Measurements from ENCODE around the gene ZNF275. TPM values are rescaled to one million over a fixed set of nuclear protein-coding genes. Genes with fewer than 3 reads are reported as not detected.
"Not testable (repeated sequence)": the region's sequence is repeated elsewhere in the genome, so short reads cannot be mapped to it uniquely, and the experiment has no call there.

ZNF275 gene
- total RNA-seq, 3 donors from 2014 or later = 8.3 to 13.3 (median 12.8) TPM

GRCh38 chrX:153387345-153387744, 53.4 kb downstream of the ZNF275 start:
- Histone ChIP-seq H3K9me3 (no peaks in the 10 kb centered on the region), H3K27ac (no peak overlapping the region), H3K4me3 (no peak overlapping the region), H3K36me3 (no peaks in the 10 kb centered on the region), H3K27me3 (peaks cover 0 to 19% of the 10 kb centered on the region in 2 donors), H3K4me1 (no peaks in the 10 kb centered on the region)
- TF ChIP-seq POLR2AphosphoS5 (IDR thresholded peaks at IDR 0.05) = no peak
- no peak for TF ChIP-seq POLR2A (IDR thresholded peaks at IDR 0.05)
- TF ChIP-seq, protein P1, sequence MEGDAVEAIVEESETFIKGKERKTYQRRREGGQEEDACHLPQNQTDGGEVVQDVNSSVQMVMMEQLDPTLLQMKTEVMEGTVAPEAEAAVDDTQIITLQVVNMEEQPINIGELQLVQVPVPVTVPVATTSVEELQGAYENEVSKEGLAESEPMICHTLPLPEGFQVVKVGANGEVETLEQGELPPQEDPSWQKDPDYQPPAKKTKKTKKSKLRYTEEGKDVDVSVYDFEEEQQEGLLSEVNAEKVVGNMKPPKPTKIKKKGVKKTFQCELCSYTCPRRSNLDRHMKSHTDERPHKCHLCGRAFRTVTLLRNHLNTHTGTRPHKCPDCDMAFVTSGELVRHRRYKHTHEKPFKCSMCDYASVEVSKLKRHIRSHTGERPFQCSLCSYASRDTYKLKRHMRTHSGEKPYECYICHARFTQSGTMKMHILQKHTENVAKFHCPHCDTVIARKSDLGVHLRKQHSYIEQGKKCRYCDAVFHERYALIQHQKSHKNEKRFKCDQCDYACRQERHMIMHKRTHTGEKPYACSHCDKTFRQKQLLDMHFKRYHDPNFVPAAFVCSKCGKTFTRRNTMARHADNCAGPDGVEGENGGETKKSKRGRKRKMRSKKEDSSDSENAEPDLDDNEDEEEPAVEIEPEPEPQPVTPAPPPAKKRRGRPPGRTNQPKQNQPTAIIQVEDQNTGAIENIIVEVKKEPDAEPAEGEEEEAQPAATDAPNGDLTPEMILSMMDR (IDR thresholded peaks at IDR 0.05) = no peak
- intact Hi-C loops (cut with DNase I; ENCODE audit: low total_unique reads) = no loop called here
- no peak for DNase-seq (ENCODE audit: low spot score in 2 of 2)

DNA sequence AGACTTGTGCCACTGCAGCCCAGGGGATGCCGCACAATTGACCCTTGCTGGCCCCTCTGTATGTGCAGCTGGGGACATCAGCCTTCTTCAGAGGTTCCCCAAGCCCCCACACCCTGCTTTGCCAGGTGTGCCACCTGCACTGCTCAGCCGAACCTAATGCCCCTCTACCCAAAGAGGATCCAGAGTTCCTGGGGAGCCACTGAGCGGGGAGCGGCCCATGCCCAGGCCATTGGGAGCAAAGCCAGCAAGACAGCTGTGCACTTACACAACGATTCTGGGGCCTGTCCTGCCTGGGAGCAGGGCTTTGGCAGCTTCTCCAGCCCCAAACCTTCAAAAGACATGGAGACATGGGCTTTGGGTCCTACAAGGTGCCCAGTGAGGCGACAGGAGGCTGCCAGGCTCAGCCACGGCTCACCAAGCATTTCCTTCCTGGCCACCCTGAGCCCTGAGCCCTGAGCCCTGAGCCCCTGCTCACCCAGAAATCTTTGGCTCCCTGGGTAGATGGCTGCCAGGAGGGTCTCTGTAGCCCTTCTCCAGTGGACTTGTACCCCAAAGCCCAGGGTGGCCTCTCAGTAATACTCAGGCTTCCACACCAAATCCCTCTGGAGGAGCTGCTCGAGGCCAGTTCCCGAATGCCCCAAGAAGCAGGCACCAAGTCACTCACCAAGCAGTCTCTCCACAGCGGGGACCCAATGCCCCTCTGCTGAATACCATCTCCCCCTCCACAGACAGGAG, 54.2 kb downstream of the ZNF275 start:
- H3K9me3 ChIP-seq = no peaks in the 10 kb centered on the region
- intact Hi-C loops (cut with DNase I; ENCODE audit: low total_unique reads) = no loop called here
- no peak overlapping the region for H3K27ac ChIP-seq
- DNase-seq (ENCODE audit: low spot score in 2 of 2) = no peak
- no peaks in the 10 kb centered on the region for H3K4me1 ChIP-seq
- no peak for TF ChIP-seq POLR2AphosphoS5 (IDR thresholded peaks at IDR 0.05)
- TF ChIP-seq, protein P1 (IDR thresholded peaks at IDR 0.05) = no peak
- no peak for TF ChIP-seq POLR2A (IDR thresholded peaks at IDR 0.05)
- no peak overlapping the region for H3K4me3 ChIP-seq
- H3K27me3 ChIP-seq = peaks cover 0 to 25% of the 10 kb centered on the region in 2 donors
- H3K36me3 ChIP-seq = no peaks in the 10 kb centered on the region

DNA sequence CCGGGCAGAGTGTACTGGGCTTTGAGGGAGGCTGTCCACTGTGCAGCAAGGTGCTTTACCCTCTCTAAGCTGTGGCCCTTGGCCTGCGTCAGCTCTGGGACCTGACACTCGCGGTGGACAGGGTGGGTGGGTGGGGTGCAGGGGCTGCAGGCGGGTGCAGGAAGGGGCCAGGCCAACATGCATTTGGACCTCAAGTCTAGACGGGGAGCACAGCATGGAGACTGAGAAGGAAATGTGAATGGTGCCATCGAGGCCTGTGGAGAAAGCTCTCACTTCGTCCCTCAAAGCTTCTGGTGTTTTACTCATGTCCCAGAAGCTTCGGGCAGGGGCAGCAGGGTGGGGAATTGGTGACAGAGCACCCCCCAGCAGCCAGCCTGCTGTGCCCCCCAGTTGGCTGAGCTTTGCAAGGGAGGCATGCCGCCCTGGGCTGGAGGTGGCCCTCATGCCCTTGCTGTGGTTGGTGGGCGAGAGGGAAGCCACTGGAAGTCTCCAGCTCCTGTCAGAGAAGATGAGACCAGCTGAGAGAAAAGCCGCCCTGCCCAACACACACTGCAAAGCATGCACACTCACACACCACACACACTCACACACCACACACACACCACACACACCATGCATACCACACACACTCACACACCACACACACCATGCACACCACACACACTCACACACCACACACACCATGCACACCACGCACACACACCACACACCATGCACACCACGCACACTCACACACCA, 54.9 kb downstream of the ZNF275 start:
- H3K27ac ChIP-seq = no peak overlapping the region
- intact Hi-C loops (cut with DNase I; ENCODE audit: low total_unique reads) = no loop called here
- no peak for DNase-seq (ENCODE audit: low spot score in 2 of 2)
- H3K36me3 ChIP-seq = no peaks in the 10 kb centered on the region
- H3K4me3 ChIP-seq = no peak overlapping the region
- H3K27me3 ChIP-seq = peaks cover 0 to 28% of the 10 kb centered on the region in 2 donors
- no peaks in the 10 kb centered on the region for H3K9me3 ChIP-seq
- TF ChIP-seq POLR2A (IDR thresholded peaks at IDR 0.05) = no peak
- TF ChIP-seq, protein P1 (IDR thresholded peaks at IDR 0.05) = no peak
- no peak for TF ChIP-seq POLR2AphosphoS5 (IDR thresholded peaks at IDR 0.05)
- H3K4me1 ChIP-seq = no peaks in the 10 kb centered on the region

DNA sequence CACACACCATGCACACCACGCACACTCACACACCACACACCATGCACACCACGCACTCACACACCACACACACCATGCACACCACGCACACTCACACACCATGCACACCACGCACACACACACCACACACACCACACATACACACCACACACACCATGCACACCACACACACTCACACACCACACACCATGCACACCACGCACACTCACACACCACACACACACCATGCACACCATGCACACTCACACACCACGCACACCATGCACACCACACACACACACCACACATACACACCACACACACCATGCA, 55.5 kb downstream of the ZNF275 start:
- H3K4me1 ChIP-seq; intact Hi-C loops (cut with DNase I; ENCODE audit: low total_unique reads); H3K4me3 ChIP-seq; H3K27ac ChIP-seq; H3K36me3 ChIP-seq; H3K9me3 ChIP-seq; DNase-seq (ENCODE audit: low spot score in 2 of 2): not testable (repeated sequence)
- H3K27me3 ChIP-seq = peaks cover 0 to 33% of the 10 kb centered on the region in 2 donors

DNA sequence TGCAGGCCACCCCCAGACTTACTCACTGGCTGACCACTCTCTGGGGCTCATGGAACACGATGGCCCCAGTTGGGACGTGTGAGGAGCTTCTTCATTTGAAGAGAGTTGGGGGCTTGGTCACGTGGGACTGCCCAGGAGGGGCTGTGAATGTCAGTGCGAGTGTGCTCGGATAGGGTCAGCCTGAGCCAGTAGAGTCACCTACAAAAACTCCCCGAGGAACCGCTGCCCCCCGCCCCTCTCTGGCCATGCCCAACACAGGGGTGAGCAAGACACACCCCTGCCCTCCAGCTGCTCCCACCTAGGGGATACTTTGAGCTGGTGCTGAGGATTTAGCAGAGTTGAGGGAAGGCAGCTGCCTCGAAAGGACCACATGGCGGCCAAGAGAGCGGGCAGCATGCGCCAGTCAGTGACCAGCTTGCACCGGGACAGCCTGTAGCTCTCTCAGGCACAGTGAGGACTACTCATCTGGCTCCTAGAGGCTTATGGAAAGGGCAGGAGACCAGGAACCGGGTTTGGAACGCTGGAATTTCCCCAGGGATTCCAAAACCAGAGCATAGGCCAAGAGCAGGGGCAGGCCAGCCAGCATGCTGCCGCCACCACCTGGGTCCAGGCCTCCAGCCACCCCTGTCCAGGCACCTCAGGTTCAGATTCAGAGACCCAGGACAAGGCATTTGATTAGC, 58.8 kb downstream of the ZNF275 start:
- no peak for DNase-seq (ENCODE audit: low spot score in 2 of 2)
- no peaks in the 10 kb centered on the region for H3K36me3 ChIP-seq
- intact Hi-C loops (cut with DNase I; ENCODE audit: low total_unique reads) = no loop called here
- H3K9me3 ChIP-seq = no peaks in the 10 kb centered on the region
- H3K27ac ChIP-seq = no peak overlapping the region
- no peak overlapping the region for H3K4me3 ChIP-seq
- peaks cover 0 to 57% of the 10 kb centered on the region in 2 donors for H3K27me3 ChIP-seq
- TF ChIP-seq POLR2AphosphoS5 (IDR thresholded peaks at IDR 0.05) (no peak), POLR2A (IDR thresholded peaks at IDR 0.05) (no peak)
- TF ChIP-seq, protein P1 (IDR thresholded peaks at IDR 0.05) = no peak
- no peaks in the 10 kb centered on the region for H3K4me1 ChIP-seq

Data from breast epithelium (tissue), 4 donors.